Activated CD4-positive, alpha-beta memory T cell treated with anti-CD3 and anti-CD28 coated beads, Interleukin-2, amount 10 ng/mL, durations not matched to agents 7 days and 5 days (primary cell): ENCODE results near the gene OFD1. TPM values are rescaled to one million over a fixed set of nuclear protein-coding genes. Genes with fewer than 3 reads are reported as not detected.

Experiments used
- CTCF ChIA-PET: fragments of 350-600 bp; sonication (Branson Sonifier 250); formaldehyde crosslinking; loops from one replicate; lab custom pipeline; 2021; ENCODE audit warnings: antibody characterized with exemption, inconsistent platforms; lab: Charles Lee
- POLR2A ChIA-PET: fragments of 350-600 bp; sonication (Branson Sonifier 250); formaldehyde crosslinking; loops from one replicate; lab custom pipeline; 2021; ENCODE audit warnings: antibody characterized with exemption; lab: Charles Lee
- DNase-seq: peaks from one replicate; pipeline ENCODE4 v3.0.0-alpha.2; 2020
- H3K27ac Mint-ChIP-seq: one replicate; pipeline ENCODE4 v1.8.0; 2021; ENCODE audit warnings: mild to moderate bottlenecking, mixed read lengths
- H3K27me3 Mint-ChIP-seq: one replicate; pipeline ENCODE4 v1.8.0; 2021; ENCODE audit warnings: mixed read lengths
- H3K36me3 Mint-ChIP-seq: one replicate; pipeline ENCODE4 v1.8.0; 2021; ENCODE audit warnings: low read depth, mixed read lengths
- H3K4me1 Mint-ChIP-seq: one replicate; pipeline ENCODE4 v1.8.0; 2021; ENCODE audit warnings: mixed read lengths
- H3K4me3 Mint-ChIP-seq: one replicate; pipeline ENCODE4 v1.8.0; 2021; ENCODE audit warnings: mild to moderate bottlenecking, mixed read lengths
- H3K9me3 Mint-ChIP-seq: one replicate; pipeline ENCODE4 v1.8.0; 2021; ENCODE audit warnings: mixed read lengths
- total RNA-seq, 2 experiments: library from RNA; stranded (reverse); gene quantifications; one replicate each; pipeline ENCODE4 v1.2.3, GENCODE V29; 2021

Gene OFD1
- total RNA-seq, 2 experiments from 2014 or later, result 41.3 to 47.3 TPM

DNA sequence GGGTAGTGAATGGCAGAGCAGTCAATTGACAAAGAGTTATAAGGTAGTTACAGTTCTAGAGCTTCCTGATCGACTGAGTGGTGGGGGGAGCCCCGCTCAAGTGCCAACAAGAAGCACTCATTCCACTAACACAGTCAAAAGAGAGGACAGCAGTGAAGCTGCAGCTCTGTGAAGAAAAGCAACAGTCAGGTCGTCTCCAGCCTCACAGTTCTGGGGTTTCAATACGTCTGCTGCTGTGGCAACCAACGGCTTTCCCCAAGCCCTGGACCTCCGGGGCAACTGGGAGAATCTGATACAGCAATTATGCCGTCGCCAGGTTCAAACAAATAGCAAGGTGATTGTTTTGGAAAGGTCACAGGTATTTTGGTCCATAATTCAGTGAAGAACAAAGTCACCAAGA is 51.5 kb downstream of the OFD1 start:
- DNase-seq, result no peak
- Mint-ChIP-seq H3K36me3 (no peaks in the 10 kb centered on the region), H3K27me3 (no peaks in the 10 kb centered on the region), H3K27ac (no peak overlapping the region), H3K9me3 (no peaks in the 10 kb centered on the region), H3K4me3 (no peak overlapping the region), H3K4me1 (no peaks in the 10 kb centered on the region)
- CTCF ChIA-PET, result no interaction called here
- POLR2A ChIA-PET, result no interaction called here

GRCh38 chrX:13790206-13791131 is 55.9 kb downstream of the OFD1 start:
- DNase-seq, result no peak
- CTCF ChIA-PET, result no interaction called here
- no peak overlapping the region for H3K4me3 Mint-ChIP-seq
- H3K36me3 Mint-ChIP-seq, result no peaks in the 10 kb centered on the region
- no peak overlapping the region for H3K27ac Mint-ChIP-seq
- H3K9me3 Mint-ChIP-seq, result no peaks in the 10 kb centered on the region
- POLR2A ChIA-PET, result no interaction called here
- H3K4me1 Mint-ChIP-seq, result no peaks in the 10 kb centered on the region
- H3K27me3 Mint-ChIP-seq, result no peaks in the 10 kb centered on the region

- ChIA-PET CTCF (no interaction called here), POLR2A (interaction anchor here (0.7 kb wide), 1 partner anchor 301 kb away, joined by 3 read pairs; no protein-coding TSS in a partner anchor)
- no peak for DNase-seq
- Mint-ChIP-seq H3K36me3 (no peaks in the 10 kb centered on the region), H3K27me3 (no peaks in the 10 kb centered on the region), H3K9me3 (no peaks in the 10 kb centered on the region), H3K4me1 (no peaks in the 10 kb centered on the region), H3K27ac (no peak overlapping the region), H3K4me3 (no peak overlapping the region)
Observed at GRCh38 chrX:13791145-13791544, 56.6 kb downstream of the OFD1 start.

- ChIA-PET POLR2A (interaction anchor here (0.7 kb wide), 1 partner anchor 301 kb away, joined by 3 read pairs; no protein-coding TSS in a partner anchor), CTCF (no interaction called here)
- Mint-ChIP-seq H3K4me3 (no peak overlapping the region), H3K4me1 (no peaks in the 10 kb centered on the region), H3K36me3 (no peaks in the 10 kb centered on the region), H3K9me3 (no peaks in the 10 kb centered on the region), H3K27me3 (no peaks in the 10 kb centered on the region), H3K27ac (no peak overlapping the region)
- DNase-seq, result no peak
Observed at GRCh38 chrX:13791559-13791958, 57.0 kb downstream of the OFD1 start.

DNA sequence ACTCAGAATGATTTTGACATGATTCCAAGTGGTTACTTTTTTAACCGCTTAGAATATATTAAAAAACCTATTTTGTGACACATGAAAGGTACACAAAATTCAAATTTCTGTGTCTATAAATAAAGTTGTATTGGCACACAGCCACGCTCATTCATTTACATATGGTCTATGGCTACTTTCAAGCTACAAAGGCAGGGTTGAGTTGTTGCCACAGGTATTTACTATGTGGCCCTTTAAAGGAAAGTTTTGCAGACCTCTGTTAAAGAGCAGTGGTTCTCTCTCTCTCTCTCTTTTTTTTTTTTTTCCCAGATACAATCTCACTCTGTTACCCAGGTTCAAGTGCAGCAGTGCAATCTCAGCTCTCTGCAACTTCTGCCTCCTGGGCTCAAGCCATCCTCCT is 59.3 kb downstream of the OFD1 start:
- POLR2A ChIA-PET, result no interaction called here
- CTCF ChIA-PET, result no interaction called here

DNA sequence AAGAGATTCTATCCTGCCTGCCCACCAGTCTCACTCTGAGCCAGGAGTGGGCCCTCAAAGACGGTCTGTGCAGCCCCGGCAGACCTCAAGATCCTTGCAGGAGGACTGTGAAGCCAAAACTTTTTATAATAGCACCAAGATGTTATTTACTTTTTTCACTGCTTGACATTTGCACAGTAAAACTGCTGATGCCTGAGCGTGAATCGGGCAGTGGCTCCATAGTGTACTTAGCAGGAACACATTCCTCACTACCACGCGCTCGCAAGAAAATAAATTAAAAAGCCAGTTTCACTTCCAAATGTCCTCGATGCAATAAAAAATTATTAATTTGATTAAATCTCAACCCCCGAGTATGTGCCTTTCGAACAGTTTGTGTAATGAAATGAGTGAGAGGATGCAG is 59.9 kb downstream of the OFD1 start:
- Mint-ChIP-seq H3K27me3 (no peaks in the 10 kb centered on the region), H3K9me3 (no peaks in the 10 kb centered on the region), H3K27ac (no peak overlapping the region), H3K36me3 (no peaks in the 10 kb centered on the region), H3K4me3 (no peak overlapping the region), H3K4me1 (no peaks in the 10 kb centered on the region)
- ChIA-PET CTCF (no interaction called here), POLR2A (no interaction called here)
- no peak for DNase-seq

More for the DNA sequence above, 59.3 kb downstream of the OFD1 start:
- no peaks in the 10 kb centered on the region for H3K36me3 Mint-ChIP-seq
- DNase-seq, result no peak
- H3K4me3 Mint-ChIP-seq, result no peak overlapping the region
- no peaks in the 10 kb centered on the region for H3K27me3 Mint-ChIP-seq
- H3K27ac Mint-ChIP-seq, result no peak overlapping the region
- H3K9me3 Mint-ChIP-seq, result no peaks in the 10 kb centered on the region
- H3K4me1 Mint-ChIP-seq, result no peaks in the 10 kb centered on the region

- Mint-ChIP-seq H3K36me3 (no peaks in the 10 kb centered on the region), H3K4me1 (no peaks in the 10 kb centered on the region), H3K27me3 (no peaks in the 10 kb centered on the region), H3K27ac (no peak overlapping the region), H3K4me3 (no peak overlapping the region), H3K9me3 (no peaks in the 10 kb centered on the region)
- CTCF ChIA-PET, result no interaction called here
- no peak for DNase-seq
- POLR2A ChIA-PET, result no interaction called here
Observed at GRCh38 chrX:13797512-13797911, 63.0 kb downstream of the OFD1 start.

- ChIA-PET CTCF (no interaction called here), POLR2A (no interaction called here)
- no peaks in the 10 kb centered on the region for H3K27me3 Mint-ChIP-seq
- H3K27ac Mint-ChIP-seq, result no peak overlapping the region
- H3K36me3 Mint-ChIP-seq, result no peaks in the 10 kb centered on the region
- H3K9me3 Mint-ChIP-seq, result no peaks in the 10 kb centered on the region
- no peak overlapping the region for H3K4me3 Mint-ChIP-seq
- no peak for DNase-seq
- no peaks in the 10 kb centered on the region for H3K4me1 Mint-ChIP-seq
Observed at GRCh38 chrX:13798184-13798583, 63.6 kb downstream of the OFD1 start.

- POLR2A ChIA-PET, result no interaction called here
- no peaks in the 10 kb centered on the region for H3K4me1 Mint-ChIP-seq
- CTCF ChIA-PET, result no interaction called here
- no peak for DNase-seq
- H3K36me3 Mint-ChIP-seq, result no peaks in the 10 kb centered on the region
- no peak overlapping the region for H3K4me3 Mint-ChIP-seq
- no peak overlapping the region for H3K27ac Mint-ChIP-seq
- no peaks in the 10 kb centered on the region for H3K9me3 Mint-ChIP-seq
- H3K27me3 Mint-ChIP-seq, result peaks cover 7% of the 10 kb centered on the region
Observed at GRCh38 chrX:13803116-13803515, 68.6 kb downstream of the OFD1 start.

- ChIA-PET POLR2A (no interaction called here), CTCF (no interaction called here)
- H3K27me3 Mint-ChIP-seq, result peaks cover 10% of the 10 kb centered on the region
- no peaks in the 10 kb centered on the region for H3K36me3 Mint-ChIP-seq
- no peak overlapping the region for H3K27ac Mint-ChIP-seq
- no peak overlapping the region for H3K4me3 Mint-ChIP-seq
- no peaks in the 10 kb centered on the region for H3K9me3 Mint-ChIP-seq
- DNase-seq, result no peak
- H3K4me1 Mint-ChIP-seq, result no peaks in the 10 kb centered on the region
Observed at GRCh38 chrX:13805241-13805640, 70.7 kb downstream of the OFD1 start.

DNA sequence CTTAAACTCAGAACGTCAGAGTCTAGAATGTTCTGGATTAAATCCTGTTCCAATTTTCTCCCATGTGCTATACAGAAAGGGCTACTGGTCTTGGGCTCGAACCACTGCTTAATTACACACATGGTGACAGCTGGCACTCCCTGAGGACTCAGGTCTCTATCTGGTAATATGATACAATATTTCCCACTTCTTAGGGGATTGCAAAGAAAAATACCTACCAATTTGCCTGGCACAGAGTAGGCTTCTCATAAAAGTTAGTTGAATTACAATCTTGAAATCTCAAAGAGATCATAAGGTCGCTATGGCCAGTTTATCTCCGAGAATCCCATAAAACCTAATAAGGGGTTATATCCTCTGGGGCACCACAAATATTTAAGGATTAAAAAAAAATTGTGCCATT is 73.7 kb downstream of the OFD1 start:
- Mint-ChIP-seq H3K9me3 (no peaks in the 10 kb centered on the region), H3K27me3 (peaks cover 10% of the 10 kb centered on the region), H3K27ac (no peak overlapping the region), H3K36me3 (no peaks in the 10 kb centered on the region), H3K4me3 (no peak overlapping the region), H3K4me1 (no peaks in the 10 kb centered on the region)
- ChIA-PET POLR2A (no interaction called here), CTCF (no interaction called here)
- no peak for DNase-seq

DNA sequence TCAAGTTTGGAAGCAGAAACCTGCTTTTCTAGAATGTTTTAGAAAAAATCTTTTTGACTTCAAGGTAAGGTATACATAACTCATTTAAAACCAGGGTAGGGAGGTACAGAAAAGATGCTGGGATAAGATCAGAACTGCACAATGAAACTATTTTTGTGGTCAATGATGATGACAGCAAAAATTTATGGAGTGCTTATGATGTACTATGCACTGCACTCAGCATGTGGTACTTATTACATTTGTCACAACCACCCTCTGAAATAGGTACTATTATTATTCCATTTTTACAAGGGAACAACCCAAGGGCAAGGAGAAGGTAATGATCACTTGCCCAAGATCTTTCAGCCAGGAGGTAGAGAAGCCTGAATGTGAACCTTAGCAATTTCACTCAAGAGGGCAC is 74.3 kb downstream of the OFD1 start:
- no peaks in the 10 kb centered on the region for H3K9me3 Mint-ChIP-seq
- ChIA-PET CTCF (no interaction called here), POLR2A (no interaction called here)
- no peaks in the 10 kb centered on the region for H3K4me1 Mint-ChIP-seq
- H3K27me3 Mint-ChIP-seq, result peaks cover 9% of the 10 kb centered on the region
- H3K27ac Mint-ChIP-seq, result no peak overlapping the region
- H3K36me3 Mint-ChIP-seq, result no peaks in the 10 kb centered on the region
- no peak overlapping the region for H3K4me3 Mint-ChIP-seq
- DNase-seq, result no peak

DNA sequence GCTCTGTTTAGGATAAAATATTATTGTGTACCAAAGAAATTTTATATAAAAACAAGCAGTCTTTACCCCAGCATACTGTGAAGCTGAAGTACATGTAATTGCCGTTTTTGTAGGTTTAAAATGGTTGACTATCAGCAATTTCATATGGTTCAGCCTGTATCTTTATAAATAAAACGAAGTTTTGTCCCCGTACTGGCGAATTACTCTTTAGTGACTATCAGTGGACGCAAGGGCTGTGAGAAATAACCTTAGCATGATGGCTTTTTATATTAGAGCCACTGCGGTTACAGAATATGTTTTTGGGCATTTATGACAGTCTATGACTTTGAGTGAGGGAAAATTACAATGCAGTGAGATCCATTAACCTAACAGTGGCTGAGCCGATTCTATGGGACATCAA is 81.1 kb downstream of the OFD1 start:
- CTCF ChIA-PET, result no interaction called here

GRCh38 chrX:13816176-13816575 is 81.6 kb downstream of the OFD1 start:
- DNase-seq, result no peak
- Mint-ChIP-seq H3K27me3 (peaks cover 11% of the 10 kb centered on the region), H3K9me3 (no peaks in the 10 kb centered on the region), H3K4me3 (no peak overlapping the region), H3K4me1 (no peaks in the 10 kb centered on the region), H3K27ac (no peak overlapping the region), H3K36me3 (no peaks in the 10 kb centered on the region)
- CTCF ChIA-PET, result no interaction called here
- POLR2A ChIA-PET, result no interaction called here

More for the DNA sequence above, 81.1 kb downstream of the OFD1 start:
- H3K4me1 Mint-ChIP-seq, result no peaks in the 10 kb centered on the region
- H3K36me3 Mint-ChIP-seq, result no peaks in the 10 kb centered on the region
- no peak overlapping the region for H3K4me3 Mint-ChIP-seq
- no peak overlapping the region for H3K27ac Mint-ChIP-seq
- POLR2A ChIA-PET, result no interaction called here
- no peaks in the 10 kb centered on the region for H3K9me3 Mint-ChIP-seq
- DNase-seq, result no peak
- peaks cover 11% of the 10 kb centered on the region for H3K27me3 Mint-ChIP-seq
